Fibroblast of lung (primary cell): Measurements from ENCODE around the gene RRAD. TPM values are rescaled to one million over a fixed set of nuclear protein-coding genes. Genes with fewer than 3 reads are reported as not detected.
"Not testable (repeated sequence)": the region's sequence is repeated elsewhere in the genome, so short reads cannot be mapped to it uniquely, and the experiment has no call there.

Experiments
- DNase-seq, 2 donors: peaks; one replicate each; pipeline versions ENCODE4 v3.0.0 to v3.0.0-alpha.2; 2010; ENCODE audit warnings: low read depth in 2 of 2
- H2AFZ ChIP-seq: 2 replicates; pipeline ENCODE4 v1.5.1; 2012; ENCODE audit warnings: low read length, control low read depth, inconsistent platforms
- H3K27ac ChIP-seq: 2 replicates; pipeline ENCODE4 v1.5.1; 2011; ENCODE audit warnings: low read length, control low read depth; ENCODE audit not compliant: insufficient read depth
- H3K27me3 ChIP-seq: 2 replicates; pipeline ENCODE4 v1.5.1; 2011; ENCODE audit warnings: mild to moderate bottlenecking, low read length; ENCODE audit not compliant: control insufficient read depth, insufficient read depth
- H3K36me3 ChIP-seq: 2 replicates; pipeline ENCODE4 v1.5.1; 2011; ENCODE audit warnings: low read length; ENCODE audit not compliant: control insufficient read depth, insufficient read depth
- H3K4me1 ChIP-seq: 2 replicates; pipeline ENCODE4 v1.5.1; 2011; ENCODE audit warnings: low read length; ENCODE audit not compliant: control insufficient read depth, insufficient read depth; ENCODE audit errors: extremely low read depth
- H3K4me2 ChIP-seq: 2 replicates; pipeline ENCODE4 v1.5.1; 2011; ENCODE audit warnings: low read length, control low read depth; ENCODE audit not compliant: insufficient read depth; ENCODE audit errors: extremely low read depth
- H3K4me3 ChIP-seq, 4 experiments: fragments of 200-600 bp in 1 of 4; sonication (generic) in 1 of 4; replicated peaks in 1 of 4; 2 replicates each; pipeline ENCODE4 v1.5.1; 2011 to 2016; ENCODE audit warnings: low read length in 4 of 4, low read depth in 3 of 4, mild to moderate bottlenecking in 3 of 4, control low read depth in 2 of 4, inconsistent platforms in 1 of 4, mixed read lengths in 1 of 4; ENCODE audit not compliant: insufficient read depth in 1 of 4; ENCODE audit errors: control extremely low read depth in 1 of 4
- H3K79me2 ChIP-seq: 2 replicates; pipeline ENCODE4 v1.5.1; 2012; ENCODE audit warnings: mild to moderate bottlenecking, low read length, inconsistent platforms; ENCODE audit not compliant: control insufficient read depth, insufficient read depth
- H3K9ac ChIP-seq: 2 replicates; pipeline ENCODE4 v1.5.1; 2011; ENCODE audit warnings: mild to moderate bottlenecking, low read length, control low read depth; ENCODE audit not compliant: insufficient read depth
- H3K9me3 ChIP-seq: 2 replicates; pipeline ENCODE4 v1.5.1; 2012; ENCODE audit warnings: low read depth, low read length; ENCODE audit not compliant: control insufficient read depth, insufficient read depth
- H4K20me1 ChIP-seq: 2 replicates; pipeline ENCODE4 v1.5.1; 2011; ENCODE audit warnings: low read length; ENCODE audit not compliant: control insufficient read depth, insufficient read depth; ENCODE audit errors: extremely low read depth
- CTCF ChIP-seq, 2 donors: IDR thresholded peaks in 1 of 2; conservative IDR thresholded peaks in 1 of 2; 1 replicate in 1 of 2; 2 replicates in 1 of 2; pipeline ENCODE4 v1.5.1; 2011 to 2012; ENCODE audit warnings: low read length in 2 of 2, control low read depth in 1 of 2, inconsistent platforms in 1 of 2, low read depth in 1 of 2, mild to moderate bottlenecking in 1 of 2
- EZH2 ChIP-seq: IDR thresholded peaks from 2 replicates; pipeline ENCODE4 v1.5.1; 2012; ENCODE audit warnings: low read length, control low read depth, mild to moderate bottlenecking; ENCODE audit errors: missing control alignments
- polyA plus RNA-seq, 2 donors: library from polyadenylated mRNA; depleted of rRNA in 1 of 2; stranded (reverse) in 1 of 2; unstranded in 1 of 2; fragments of >200 nt; gene quantifications; 2 replicates each; pipeline ENCODE4 v1.2.1, GENCODE V29; 2011 to 2012; ENCODE audit warnings: missing spikeins in 1 of 2
- total RNA-seq: library from RNA; depleted of rRNA; stranded (reverse); fragments of >200 nt; gene quantifications from 2 replicates; pipeline ENCODE4 v1.2.1, GENCODE V29; 2014

Gene RRAD
- total and polyA plus RNA-seq, 2 donors (not counting 1 experiment from before 2014, with no cell fraction given) = 11.6 to 83.7 TPM

- DNase-seq = no peak
- Histone ChIP-seq H3K27ac (no peak overlapping the region), H3K4me3 (peak overlapping the region in 1 of 4 experiments; percentile 14), H3K79me2 (peaks cover 33% of the 10 kb centered on the region), H3K4me1 (peaks cover 6% of the 10 kb centered on the region), H4K20me1 (no peaks in the 10 kb centered on the region), H3K4me2 (no peak overlapping the region), H2AFZ (no peak overlapping the region), H3K9me3 (no peaks in the 10 kb centered on the region), H3K27me3 (no peaks in the 10 kb centered on the region), H3K36me3 (peaks cover 10% of the 10 kb centered on the region), H3K9ac (no peak overlapping the region)
- no peak for TF ChIP-seq CTCF (conservative IDR thresholded peaks at IDR 0.05 in 1 of 2, IDR thresholded peaks at IDR 0.05 in 1 of 2; ENCODE audit: low read depth in 1 of 2, low read length in 2 of 2)
- no peak for TF ChIP-seq EZH2
Observed at GRCh38 chr16:66936889-66937554, 11.7 kb upstream of the RRAD start.

- H3K27ac ChIP-seq = no peak overlapping the region
- H3K4me2 ChIP-seq = peak overlapping the region; percentile 94
- H2AFZ ChIP-seq = no peak overlapping the region
- H3K9ac ChIP-seq = no peak overlapping the region
- TF ChIP-seq CTCF (conservative IDR thresholded peaks at IDR 0.05 in 1 of 2, IDR thresholded peaks at IDR 0.05 in 1 of 2; ENCODE audit: low read depth in 1 of 2, low read length in 2 of 2) = no peak
- no peak for TF ChIP-seq EZH2
- H3K9me3 ChIP-seq = no peaks in the 10 kb centered on the region
- H3K79me2 ChIP-seq = peaks cover 33% of the 10 kb centered on the region
- H3K4me3 ChIP-seq = peak overlapping the region in 2 of 4 experiments; percentile 92 to 95
- H3K36me3 ChIP-seq = peaks cover 9% of the 10 kb centered on the region
- H3K4me1 ChIP-seq = peaks cover 6% of the 10 kb centered on the region
- no peak for DNase-seq
- no peaks in the 10 kb centered on the region for H3K27me3 ChIP-seq
- H4K20me1 ChIP-seq = no peaks in the 10 kb centered on the region
Observed at GRCh38 chr16:66936462-66936861, 11.1 kb upstream of the RRAD start.

GRCh38 chr16:66935314-66936011, 10.1 kb upstream of the RRAD start, which contains the start of gene CES2:
TSS of gene CES2 (plus strand) at chr16:66935516. CDS start at chr16:66935636, 120 bp downstream.
- no peaks in the 10 kb centered on the region for H3K9me3 ChIP-seq
- peak within 1 kb of the TSS; percentile 95 for H3K9ac ChIP-seq
- peaks cover 33% of the 10 kb centered on the region for H3K79me2 ChIP-seq
- H3K4me1 ChIP-seq = peaks cover 6% of the 10 kb centered on the region
- H3K4me3 ChIP-seq = peak within 1 kb of the TSS; percentile 87 to 95 (median 92)
- H3K4me2 ChIP-seq = peak within 1 kb of the TSS; percentile 94
- H4K20me1 ChIP-seq = no peaks in the 10 kb centered on the region
- DNase-seq = peak; percentile 39 to 46
- peaks cover 4% of the 10 kb centered on the region for H3K36me3 ChIP-seq
- peak within 1 kb of the TSS; percentile 97 for H3K27ac ChIP-seq
- TF ChIP-seq CTCF (conservative IDR thresholded peaks at IDR 0.05 in 1 of 2, IDR thresholded peaks at IDR 0.05 in 1 of 2; ENCODE audit: low read depth in 1 of 2, low read length in 2 of 2) (no peak), EZH2 (no peak)
- H2AFZ ChIP-seq = peak within 1 kb of the TSS; percentile 91
- no peaks in the 10 kb centered on the region for H3K27me3 ChIP-seq

GRCh38 chr16:66934839-66935313, 9.5 kb upstream of the RRAD start:
- peak overlapping the region; percentile 87 to 95 (median 92) for H3K4me3 ChIP-seq
- peak overlapping the region; percentile 95 for H3K9ac ChIP-seq
- DNase-seq = peak in 1 of 2 donors; percentile 9
- H3K9me3 ChIP-seq, H4K20me1 ChIP-seq, H3K36me3 ChIP-seq, H3K4me1 ChIP-seq, H3K27me3 ChIP-seq: not testable (repeated sequence)
- peaks cover 33% of the 10 kb centered on the region for H3K79me2 ChIP-seq
- peak overlapping the region; percentile 94 for H3K4me2 ChIP-seq
- peak overlapping the region; percentile 91 for H2AFZ ChIP-seq
- peak overlapping the region; percentile 97 for H3K27ac ChIP-seq
